Measurements from ENCODE around the gene CELSR1. TPM values are rescaled to one million over a fixed set of nuclear protein-coding genes. Genes with fewer than 3 reads are reported as not detected.

Gene CELSR1
- total and polyA plus RNA-seq, 2 donors from 2014 or later, result 15.7 to 49.9 TPM

DNA sequence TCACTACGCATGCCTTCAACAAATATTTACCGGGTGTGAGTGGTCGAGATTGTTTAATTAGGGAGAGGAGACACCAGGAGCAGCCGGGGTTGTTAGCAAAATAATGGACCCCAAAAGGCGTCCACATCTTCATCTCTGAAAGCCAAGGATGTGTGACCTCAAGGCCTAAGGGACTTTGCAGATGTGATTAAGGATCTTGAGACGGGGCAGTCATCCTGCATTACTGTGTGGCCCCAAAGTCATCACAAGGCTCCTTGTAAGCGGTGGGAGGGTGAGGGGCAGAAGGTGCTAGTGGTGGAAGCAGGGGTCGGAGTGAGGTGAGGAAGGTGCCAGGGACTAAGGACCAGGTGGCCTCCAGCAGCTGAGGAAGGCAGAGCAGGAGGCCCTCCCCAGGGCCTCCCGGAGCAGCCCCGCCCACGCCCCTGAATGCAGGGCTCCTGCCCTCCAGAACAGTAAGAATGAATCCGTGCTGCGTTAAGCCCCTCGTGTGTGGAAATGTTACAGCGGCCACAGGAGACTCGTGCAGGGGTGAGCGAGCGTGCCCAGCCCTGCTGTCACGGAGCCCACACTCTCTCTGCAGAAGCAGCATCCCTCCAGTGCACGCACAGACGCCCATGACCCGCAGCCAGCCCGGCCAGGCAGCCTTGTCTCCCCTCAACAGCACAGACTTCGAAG, 83.5 kb downstream of the CELSR1 start:
- Histone ChIP-seq H3K27me3 (ENCODE audit: control insufficient read depth, insufficient read depth, low read length) (no peaks in the 10 kb centered on the region), H3K36me3 (ENCODE audit: control insufficient read depth in 2 of 3, insufficient read depth in 3 of 3, low read length in 3 of 3) (peaks cover 0 to 5% (median 0%) of the 10 kb centered on the region in 3 donors), H3K27ac (ENCODE audit: low read depth in 2 of 2, low read length in 2 of 2) (peak overlapping the region in 1 of 2 donors; percentile 85), H3K9me3 (ENCODE audit: control insufficient read depth in 2 of 3, insufficient read depth in 1 of 3, low read length in 3 of 3) (no peaks in the 10 kb centered on the region), H3K4me1 (ENCODE audit: control insufficient read depth in 2 of 3, insufficient read depth in 2 of 3, low read depth in 1 of 3, low read length in 3 of 3) (peaks cover 0 to 22% (median 12%) of the 10 kb centered on the region in 3 donors), H3K4me3 (ENCODE audit: low read length in 3 of 3) (no peak overlapping the region), H3K9ac (ENCODE audit: low read length in 3 of 3) (no peak overlapping the region)
- TF ChIP-seq, protein P1, sequence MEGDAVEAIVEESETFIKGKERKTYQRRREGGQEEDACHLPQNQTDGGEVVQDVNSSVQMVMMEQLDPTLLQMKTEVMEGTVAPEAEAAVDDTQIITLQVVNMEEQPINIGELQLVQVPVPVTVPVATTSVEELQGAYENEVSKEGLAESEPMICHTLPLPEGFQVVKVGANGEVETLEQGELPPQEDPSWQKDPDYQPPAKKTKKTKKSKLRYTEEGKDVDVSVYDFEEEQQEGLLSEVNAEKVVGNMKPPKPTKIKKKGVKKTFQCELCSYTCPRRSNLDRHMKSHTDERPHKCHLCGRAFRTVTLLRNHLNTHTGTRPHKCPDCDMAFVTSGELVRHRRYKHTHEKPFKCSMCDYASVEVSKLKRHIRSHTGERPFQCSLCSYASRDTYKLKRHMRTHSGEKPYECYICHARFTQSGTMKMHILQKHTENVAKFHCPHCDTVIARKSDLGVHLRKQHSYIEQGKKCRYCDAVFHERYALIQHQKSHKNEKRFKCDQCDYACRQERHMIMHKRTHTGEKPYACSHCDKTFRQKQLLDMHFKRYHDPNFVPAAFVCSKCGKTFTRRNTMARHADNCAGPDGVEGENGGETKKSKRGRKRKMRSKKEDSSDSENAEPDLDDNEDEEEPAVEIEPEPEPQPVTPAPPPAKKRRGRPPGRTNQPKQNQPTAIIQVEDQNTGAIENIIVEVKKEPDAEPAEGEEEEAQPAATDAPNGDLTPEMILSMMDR (IDR thresholded peaks at IDR 0.05; ENCODE audit: borderline replicate concordance, extremely low read depth, insufficient read depth), result no peak
- intact Hi-C loops (cut with DNase I), result no loop called here
- DNase-seq (no peak), FAIRE-seq (no peak)

DNA sequence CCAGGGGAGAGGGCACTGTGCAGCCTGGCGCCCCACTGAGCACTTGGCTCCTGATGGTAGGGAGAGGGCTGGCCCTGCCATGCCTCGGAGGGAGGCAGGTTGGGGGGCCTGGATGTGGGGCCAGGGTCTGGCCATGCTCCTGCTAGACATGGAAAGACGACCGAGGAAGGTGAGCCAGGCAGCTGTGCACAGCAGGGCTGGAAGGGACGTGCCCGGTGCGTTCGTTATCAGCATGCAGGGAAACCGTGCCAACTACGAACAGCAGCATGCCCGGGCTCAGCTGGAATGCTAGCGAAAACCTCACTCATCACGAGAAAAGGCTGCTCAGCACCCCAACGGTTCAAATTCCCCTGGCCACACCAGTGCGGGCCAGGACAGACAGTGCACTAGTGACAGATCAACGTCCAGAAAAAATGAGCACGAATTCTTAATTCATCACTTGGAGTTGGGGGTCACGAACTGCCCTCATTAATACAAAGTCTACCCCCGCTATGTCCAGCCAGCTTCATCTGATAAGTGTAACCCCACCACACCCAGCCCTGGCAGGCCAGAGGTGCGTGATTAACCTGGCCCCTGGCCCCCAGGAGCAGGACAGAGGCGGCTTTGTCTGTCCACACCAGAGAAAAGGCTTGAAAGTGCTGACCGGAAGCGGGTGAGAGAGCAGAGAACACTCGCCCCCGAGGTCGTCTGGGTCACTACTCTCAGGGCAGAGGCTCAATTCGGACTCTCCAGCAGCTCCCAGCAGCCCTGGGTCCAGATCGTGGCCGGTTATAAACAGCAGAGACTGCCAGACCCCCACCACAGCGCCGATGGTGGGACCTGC, 84.2 kb downstream of the CELSR1 start:
- Histone ChIP-seq H3K4me1 (ENCODE audit: control insufficient read depth in 2 of 3, insufficient read depth in 2 of 3, low read depth in 1 of 3, low read length in 3 of 3) (peaks cover 0 to 22% (median 12%) of the 10 kb centered on the region in 3 donors), H3K36me3 (ENCODE audit: control insufficient read depth in 2 of 3, insufficient read depth in 3 of 3, low read length in 3 of 3) (peaks cover 0 to 5% (median 0%) of the 10 kb centered on the region in 3 donors), H3K27ac (ENCODE audit: low read depth in 2 of 2, low read length in 2 of 2) (peak overlapping the region; percentile 63 to 85), H3K27me3 (ENCODE audit: control insufficient read depth, insufficient read depth, low read length) (no peaks in the 10 kb centered on the region), H3K4me3 (ENCODE audit: low read length in 3 of 3) (no peak overlapping the region), H3K9me3 (ENCODE audit: control insufficient read depth in 2 of 3, insufficient read depth in 1 of 3, low read length in 3 of 3) (no peaks in the 10 kb centered on the region), H3K9ac (ENCODE audit: low read length in 3 of 3) (peak overlapping the region in 1 of 3 donors; percentile 51)
- TF ChIP-seq, protein P1 (IDR thresholded peaks at IDR 0.05; ENCODE audit: borderline replicate concordance, extremely low read depth, insufficient read depth), result no peak
- peak in 1 of 5 donors; percentile 74 for DNase-seq
- no peak for FAIRE-seq
- intact Hi-C loops (cut with DNase I), result no loop called here

DNA sequence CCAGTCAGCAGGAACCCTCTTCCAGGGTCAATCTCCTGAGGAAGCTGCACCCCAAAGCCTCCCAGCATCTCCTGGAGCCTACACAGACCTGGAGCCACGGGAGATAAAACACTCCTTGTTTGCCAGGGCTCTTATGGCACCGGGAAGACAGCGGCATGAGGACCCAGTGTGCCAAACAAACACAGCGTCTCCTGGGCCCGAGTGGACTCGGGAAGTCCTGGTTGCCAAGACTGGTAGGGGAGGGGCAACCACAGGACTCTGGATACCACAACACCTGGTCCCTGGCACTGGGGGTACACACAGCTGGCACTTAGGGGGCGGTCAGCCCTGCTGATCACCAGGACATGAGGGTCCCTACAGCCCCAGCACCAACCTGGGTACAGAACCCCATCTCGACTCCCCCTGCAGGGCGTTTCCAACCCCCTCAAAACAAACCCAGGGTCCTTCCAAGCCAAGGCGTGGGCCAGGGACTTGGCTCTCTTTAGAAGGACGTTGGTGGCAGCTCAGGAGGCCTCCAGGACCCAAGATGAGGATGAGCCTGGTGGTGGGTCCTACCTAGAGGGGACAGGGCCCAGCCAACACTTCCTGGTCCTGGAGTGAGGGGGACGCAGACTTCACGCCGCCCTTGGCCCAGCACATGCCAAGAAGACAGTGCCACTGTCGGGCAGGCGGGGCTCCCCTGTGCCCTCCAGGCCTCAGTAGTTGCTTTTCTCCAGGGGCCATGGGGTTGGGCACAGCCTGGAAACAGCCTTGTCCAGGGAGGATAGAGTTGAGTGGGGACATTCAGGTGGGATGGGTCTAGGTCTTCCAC, 85.0 kb downstream of the CELSR1 start:
- Histone ChIP-seq H3K27me3 (ENCODE audit: control insufficient read depth, insufficient read depth, low read length) (no peaks in the 10 kb centered on the region), H3K36me3 (ENCODE audit: control insufficient read depth in 2 of 3, insufficient read depth in 3 of 3, low read length in 3 of 3) (peaks cover 0 to 5% (median 0%) of the 10 kb centered on the region in 3 donors), H3K27ac (ENCODE audit: low read depth in 2 of 2, low read length in 2 of 2) (peak overlapping the region; percentile 63 to 85), H3K4me3 (ENCODE audit: low read length in 3 of 3) (no peak overlapping the region), H3K4me1 (ENCODE audit: control insufficient read depth in 2 of 3, insufficient read depth in 2 of 3, low read depth in 1 of 3, low read length in 3 of 3) (peaks cover 0 to 22% (median 12%) of the 10 kb centered on the region in 3 donors), H3K9ac (ENCODE audit: low read length in 3 of 3) (peak overlapping the region in 1 of 3 donors; percentile 51), H3K9me3 (ENCODE audit: control insufficient read depth in 2 of 3, insufficient read depth in 1 of 3, low read length in 3 of 3) (no peaks in the 10 kb centered on the region)
- DNase-seq, result peak in 1 of 5 donors; percentile 68
- FAIRE-seq, result no peak
- intact Hi-C loops (cut with DNase I), result no loop called here
- TF ChIP-seq, protein P1 (IDR thresholded peaks at IDR 0.05; ENCODE audit: borderline replicate concordance, extremely low read depth, insufficient read depth), result no peak

All from kidney (tissue), 14 donors.